ENCODE measurements around the gene HBS1L.
A peak's percentile ranks its signal among the peaks of the same experiment; 100 is the strongest.

- TF ChIP-seq TCF12 (IDR thresholded peaks at IDR 0.05) (no peak), SMC3 (IDR thresholded peaks at IDR 0.05; ENCODE audit: low read depth, low read length) (no peak), CTCF (IDR thresholded peaks at IDR 0.05) (peak; percentile 60), MAX (IDR thresholded peaks at IDR 0.05; ENCODE audit: low read depth) (no peak), RAD21 (IDR thresholded peaks at IDR 0.05; ENCODE audit: low read length) (no peak), EP300 (IDR thresholded peaks at IDR 0.05; ENCODE audit: borderline replicate concordance in 1 of 2, low read depth in 1 of 2, low read length in 1 of 2) (no peak), PBX3 (IDR thresholded peaks at IDR 0.05) (no peak), FOXJ3 (CRISPR knock-in tag; IDR thresholded peaks at IDR 0.05) (no peak), TEAD4 (IDR thresholded peaks at IDR 0.05; ENCODE audit: borderline replicate concordance, insufficient read depth) (no peak), POLR2AphosphoS5 (IDR thresholded peaks at IDR 0.05; ENCODE audit: low read depth, low read length) (no peak), CHD2 (IDR thresholded peaks at IDR 0.05; ENCODE audit: low read length, partially characterized antibody) (no peak)
Measured at GRCh38 chr6:135088818-135089809, 34.5 kb upstream of the HBS1L start.
